Omental fat pad (tissue), 4 donors: ENCODE measurements around the gene DCHS1. TPM values are rescaled to one million over a fixed set of nuclear protein-coding genes. Genes with fewer than 3 reads are reported as not detected.
A peak's percentile ranks its signal among the peaks of the same experiment; 100 is the strongest.

Source experiments
- ATAC-seq: fragments of 150-250 bp; one replicate; pipeline ENCODE4 v1.9.1; 2016; ENCODE audit warnings: mild to moderate bottlenecking, moderate library complexity; ENCODE audit not compliant: low FRiP score
- DNase-seq: peaks from one replicate; pipeline ENCODE4 v3.0.0-alpha.2; 2019; ENCODE audit warnings: low spot score
- total RNA-seq, 4 donors: library from RNA; depleted of rRNA; stranded (reverse); fragments of >200 nt; gene quantifications; one replicate each; pipeline ENCODE4 v1.1.0, GENCODE V29; 2016
- TF ChIP-seq, protein P1 (sequence below), 3 donors: fragments of 450-650 bp; IDR thresholded peaks; one replicate each; pipeline ENCODE4 v1.5.1; 2016 to 2017; ENCODE audit warnings: antibody characterized with exemption in 3 of 3, mild to moderate bottlenecking in 3 of 3, moderate library complexity in 2 of 3

Gene DCHS1
- total RNA-seq, 4 donors from 2014 or later, result 12.6 to 26.3 (median 19.4) TPM

DNA sequence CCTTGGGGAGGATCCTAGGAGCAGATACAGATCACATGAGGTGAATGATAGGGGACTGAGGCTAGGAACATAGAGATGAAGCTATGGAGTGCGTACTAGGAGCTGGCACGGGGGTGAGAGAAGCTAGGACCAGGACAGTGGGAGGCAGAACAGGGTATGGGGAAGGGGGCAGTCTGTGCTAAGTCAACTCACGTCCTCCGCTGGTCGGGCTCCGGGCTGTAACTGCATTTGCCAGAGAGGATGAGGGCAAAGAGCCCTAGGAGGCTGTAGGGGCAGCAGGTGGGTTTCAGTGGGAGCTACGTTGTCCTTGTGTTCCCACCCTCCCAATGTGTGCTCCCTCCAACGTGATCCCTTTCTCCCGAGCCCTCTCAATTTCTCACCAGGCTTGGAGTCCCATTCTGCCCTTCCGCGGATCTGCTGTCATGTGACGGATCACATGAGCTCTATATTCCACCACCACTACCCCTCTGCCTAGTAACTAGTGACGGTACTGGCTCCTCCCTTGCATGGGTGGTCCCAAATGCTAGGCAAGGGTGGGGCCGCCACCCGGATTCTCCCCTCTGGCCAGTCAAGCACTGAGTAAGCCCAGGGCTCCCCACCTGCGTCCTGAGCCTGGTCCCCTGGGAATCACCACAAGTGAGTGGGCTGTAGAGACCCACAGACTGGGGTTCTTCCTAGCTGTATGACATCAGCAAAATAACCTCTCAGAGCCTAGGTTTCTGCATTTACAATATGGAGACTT is 36.4 kb downstream of the DCHS1 start, which contains the start of gene TPP1:
TPP1 (minus strand) TSS at position 419 of the 742 bp plus-strand sequence; CDS start at position 397, 22 bp downstream.
- ATAC-seq (peak; percentile 96), DNase-seq (peak; percentile 89)
- TF ChIP-seq, protein P1, sequence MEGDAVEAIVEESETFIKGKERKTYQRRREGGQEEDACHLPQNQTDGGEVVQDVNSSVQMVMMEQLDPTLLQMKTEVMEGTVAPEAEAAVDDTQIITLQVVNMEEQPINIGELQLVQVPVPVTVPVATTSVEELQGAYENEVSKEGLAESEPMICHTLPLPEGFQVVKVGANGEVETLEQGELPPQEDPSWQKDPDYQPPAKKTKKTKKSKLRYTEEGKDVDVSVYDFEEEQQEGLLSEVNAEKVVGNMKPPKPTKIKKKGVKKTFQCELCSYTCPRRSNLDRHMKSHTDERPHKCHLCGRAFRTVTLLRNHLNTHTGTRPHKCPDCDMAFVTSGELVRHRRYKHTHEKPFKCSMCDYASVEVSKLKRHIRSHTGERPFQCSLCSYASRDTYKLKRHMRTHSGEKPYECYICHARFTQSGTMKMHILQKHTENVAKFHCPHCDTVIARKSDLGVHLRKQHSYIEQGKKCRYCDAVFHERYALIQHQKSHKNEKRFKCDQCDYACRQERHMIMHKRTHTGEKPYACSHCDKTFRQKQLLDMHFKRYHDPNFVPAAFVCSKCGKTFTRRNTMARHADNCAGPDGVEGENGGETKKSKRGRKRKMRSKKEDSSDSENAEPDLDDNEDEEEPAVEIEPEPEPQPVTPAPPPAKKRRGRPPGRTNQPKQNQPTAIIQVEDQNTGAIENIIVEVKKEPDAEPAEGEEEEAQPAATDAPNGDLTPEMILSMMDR (IDR thresholded peaks at IDR 0.05), result no peak

DNA sequence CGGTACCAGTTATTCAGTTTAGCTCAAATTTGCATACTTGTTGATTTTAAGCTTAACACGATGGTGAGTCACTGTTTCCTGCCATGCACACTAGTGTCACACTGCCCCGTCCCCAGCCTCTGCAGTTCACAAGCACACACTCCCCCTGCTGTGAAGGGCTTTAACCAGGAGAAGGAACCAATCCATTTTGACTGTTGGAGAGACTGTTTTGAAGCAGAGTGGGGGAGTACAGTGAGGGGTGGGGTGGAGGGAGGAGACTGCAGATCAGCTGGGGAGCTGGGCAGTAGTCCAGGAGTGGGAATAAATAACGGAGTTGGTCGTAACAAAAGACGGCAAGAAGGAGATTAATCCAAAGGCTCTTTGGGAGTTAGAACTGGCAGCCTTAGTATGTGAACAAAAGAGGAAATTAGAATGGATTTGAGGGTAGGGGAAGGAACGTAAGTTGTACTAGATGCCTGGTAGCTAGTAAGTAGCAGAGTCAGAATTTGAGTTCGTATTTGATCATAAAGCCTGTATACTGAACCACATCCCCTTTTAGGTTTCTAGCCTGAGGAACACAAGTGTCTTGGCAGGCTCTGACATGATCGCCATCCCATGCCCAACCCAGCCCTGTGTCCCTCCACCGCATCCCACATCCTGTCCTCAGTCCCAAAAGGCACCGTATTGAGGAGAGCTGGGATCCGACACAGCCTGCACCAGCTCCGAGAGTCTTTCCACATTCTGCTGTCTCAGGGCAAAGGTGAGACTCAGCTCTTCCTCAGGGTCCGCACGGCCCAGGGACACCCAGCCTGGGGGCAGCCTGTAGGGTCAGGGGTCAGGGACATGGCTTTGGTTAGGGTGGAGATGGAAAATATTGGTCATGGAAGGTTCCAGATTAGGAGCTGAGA is 37.2 kb downstream of the DCHS1 start:
- TF ChIP-seq, protein P1 (IDR thresholded peaks at IDR 0.05), result no peak
- peak; percentile 33 for ATAC-seq
- peak; percentile 23 for DNase-seq

DNA sequence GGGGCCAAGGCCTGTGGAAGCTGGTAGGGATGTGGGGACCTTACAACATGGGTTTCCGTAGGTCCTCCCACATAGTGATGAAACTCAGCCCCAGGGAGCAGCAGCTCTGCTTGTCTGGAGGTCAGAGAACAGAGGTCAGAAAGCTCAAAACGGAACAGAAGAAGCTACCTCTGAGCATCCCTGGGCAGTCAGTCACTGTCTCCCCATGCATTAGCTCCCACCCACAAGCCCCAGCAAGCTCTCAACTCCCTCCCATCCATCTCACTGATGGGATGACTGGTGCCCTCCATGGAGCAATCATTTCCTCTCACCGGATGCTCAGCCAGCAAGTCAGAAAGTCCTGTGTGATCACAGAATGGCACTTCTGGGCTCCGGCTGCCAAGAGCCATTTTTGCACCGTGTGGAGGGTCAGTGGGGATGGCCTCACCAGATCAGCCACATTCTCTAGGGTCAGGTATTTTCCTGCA is 38.3 kb downstream of the DCHS1 start:
- no peak for ATAC-seq
- peak; percentile 20 for DNase-seq
- TF ChIP-seq, protein P1 (IDR thresholded peaks at IDR 0.05), result no peak

DNA sequence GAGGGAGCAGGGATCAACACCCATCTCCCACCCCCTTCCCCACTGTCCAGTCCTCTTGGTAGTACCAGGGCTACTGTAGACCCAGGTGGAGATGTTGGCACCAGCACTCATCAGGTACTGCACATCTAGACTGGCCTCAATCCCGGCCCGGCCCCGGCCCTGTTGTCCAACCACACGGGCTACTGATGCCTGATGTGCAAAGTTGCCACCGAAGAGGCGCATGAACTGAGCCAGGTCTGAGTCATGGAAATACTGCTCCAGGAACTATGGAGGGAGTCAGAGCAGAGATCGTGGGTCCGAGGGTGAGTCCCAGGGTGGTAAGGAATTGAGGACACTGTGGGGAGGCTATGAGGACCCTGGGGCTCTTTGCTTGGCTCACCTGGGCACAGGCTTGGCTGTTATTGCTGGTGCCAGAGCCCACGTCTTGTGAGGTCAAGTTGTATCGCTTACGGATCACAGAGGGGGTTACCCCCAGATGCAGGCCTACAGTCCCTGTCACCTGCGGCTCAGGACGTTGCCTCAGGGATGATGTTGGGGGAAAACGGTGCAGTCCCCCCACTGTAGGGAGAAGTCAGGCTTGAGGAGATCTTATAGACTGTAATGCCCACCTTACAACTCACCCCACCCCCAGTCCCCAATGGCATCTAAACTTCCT is 38.9 kb downstream of the DCHS1 start:
- DNase-seq, result peak; percentile 7
- TF ChIP-seq, protein P1 (IDR thresholded peaks at IDR 0.05), result no peak
- ATAC-seq, result no peak

DNA sequence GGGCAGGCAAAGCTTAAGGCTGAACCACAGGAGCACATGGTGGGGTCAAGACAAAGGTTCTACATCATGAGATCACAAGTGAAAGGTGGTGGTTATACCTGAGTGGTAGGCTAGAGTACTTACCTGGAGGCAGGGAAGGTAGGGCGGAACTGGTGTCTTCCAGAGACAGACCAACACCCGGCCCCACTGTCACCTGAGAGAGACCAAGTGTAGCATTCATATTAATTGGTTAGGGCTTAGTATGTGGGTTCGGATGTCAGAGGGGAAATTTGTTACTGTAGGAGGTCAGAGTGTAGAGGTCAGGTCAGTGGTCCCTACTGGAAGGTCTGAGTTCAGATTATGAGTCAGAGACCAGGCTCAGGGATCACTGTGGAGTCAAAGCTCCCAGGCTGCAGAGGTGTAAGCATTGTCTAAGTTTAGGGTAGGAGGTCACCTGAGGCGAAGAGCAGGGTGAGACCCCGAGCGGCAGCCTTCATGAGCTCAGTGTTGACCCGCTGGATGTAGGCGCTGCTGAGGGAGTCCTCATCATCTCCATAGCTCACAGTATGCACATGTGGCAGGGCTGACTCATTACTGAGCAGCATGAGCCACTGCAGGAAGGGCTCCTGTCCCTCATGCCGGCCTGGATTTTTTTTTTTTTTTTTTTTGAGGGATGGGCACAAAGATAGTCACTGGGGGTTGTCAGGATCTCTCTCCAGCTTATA is 39.6 kb downstream of the DCHS1 start:
- no peak for DNase-seq
- ATAC-seq, result no peak
- TF ChIP-seq, protein P1 (IDR thresholded peaks at IDR 0.05), result no peak

DNA sequence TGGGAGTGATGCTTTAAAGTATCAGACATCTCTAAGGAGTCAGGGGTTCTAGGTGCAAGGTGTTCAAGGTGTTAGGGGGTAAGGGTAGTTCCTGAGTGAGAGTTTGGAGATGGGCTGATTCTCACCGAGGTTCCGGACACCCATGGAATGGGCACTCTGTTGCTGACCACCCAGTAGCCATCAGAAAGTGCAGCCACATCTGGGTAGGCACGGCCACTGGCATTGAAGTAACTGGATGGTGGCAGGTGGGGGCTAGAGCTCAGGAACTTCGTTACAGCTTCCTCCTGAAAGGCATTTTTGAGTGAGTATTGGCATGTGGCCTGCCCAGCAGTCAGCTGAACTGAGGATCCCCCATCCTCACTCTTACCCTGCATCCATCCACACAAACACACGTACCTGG is 40.6 kb downstream of the DCHS1 start:
- ATAC-seq (no peak), DNase-seq (no peak)
- TF ChIP-seq, protein P1 (IDR thresholded peaks at IDR 0.05), result no peak
